SK-N-MC (cell line): ENCODE data around the gene P3H4.

Experiments
- EZH2 ChIP-seq: fragments of 200-600 bp; sonication (generic); IDR thresholded peaks from one replicate; pipeline ENCODE4 v1.6.1; 2017; ENCODE audit warnings: antibody characterized with exemption
- FOXP2 ChIP-seq: optimal IDR thresholded peaks from 2 replicates; pipeline ENCODE3; 2011; ENCODE audit warnings: mild to moderate bottlenecking, moderate library complexity; ENCODE audit not compliant: insufficient read depth; ENCODE audit errors: extremely low read length, control extremely low read depth
- POLR2AphosphoS5 ChIP-seq: IDR thresholded peaks from 2 replicates; pipeline ENCODE4 v1.6.1; 2012; ENCODE audit warnings: mild to moderate bottlenecking, low read depth, low read length, borderline replicate concordance

DNA sequence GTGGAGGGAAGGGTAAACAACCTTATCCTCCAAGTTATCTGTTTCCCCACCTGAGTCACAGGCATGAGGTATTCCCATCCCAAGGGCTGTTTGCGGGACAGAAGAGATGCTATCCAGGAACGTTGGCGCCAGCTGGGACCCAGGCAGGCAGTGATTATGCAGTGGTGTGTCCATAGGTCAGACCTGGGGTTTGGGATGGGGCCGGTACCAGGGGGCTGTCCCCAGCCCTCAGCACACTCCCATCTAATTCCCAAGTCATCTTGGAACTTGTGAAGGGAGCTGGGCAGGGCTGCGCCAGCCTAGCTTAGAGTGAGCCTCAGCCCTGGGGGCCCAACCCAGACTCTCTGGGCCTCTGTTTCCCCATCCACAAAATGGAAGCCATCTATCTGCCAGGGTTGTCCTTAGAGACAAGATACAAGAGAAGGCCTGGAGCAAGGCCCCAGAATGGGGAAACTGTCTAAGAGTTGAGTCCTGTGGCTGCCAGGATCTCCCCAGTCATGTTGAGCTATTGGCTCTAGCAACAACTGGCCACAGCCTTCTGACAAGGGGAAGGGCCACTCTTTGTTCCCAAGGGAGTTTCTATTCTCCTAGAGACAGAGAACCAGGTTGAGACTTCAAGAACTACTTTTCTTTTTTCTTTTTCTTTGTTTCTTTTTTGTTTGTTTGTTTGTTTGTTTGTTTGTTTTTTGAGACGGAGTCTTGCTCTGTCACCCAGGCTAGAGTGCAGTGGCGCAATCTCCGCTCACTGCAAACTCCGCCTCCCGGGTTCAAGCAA is 15.4 kb downstream of the P3H4 start:
- TF ChIP-seq EZH2: no peak
- no peak for TF ChIP-seq POLR2AphosphoS5
- no peak for TF ChIP-seq FOXP2
